ENCODE data around the gene RAB14.

DNA sequence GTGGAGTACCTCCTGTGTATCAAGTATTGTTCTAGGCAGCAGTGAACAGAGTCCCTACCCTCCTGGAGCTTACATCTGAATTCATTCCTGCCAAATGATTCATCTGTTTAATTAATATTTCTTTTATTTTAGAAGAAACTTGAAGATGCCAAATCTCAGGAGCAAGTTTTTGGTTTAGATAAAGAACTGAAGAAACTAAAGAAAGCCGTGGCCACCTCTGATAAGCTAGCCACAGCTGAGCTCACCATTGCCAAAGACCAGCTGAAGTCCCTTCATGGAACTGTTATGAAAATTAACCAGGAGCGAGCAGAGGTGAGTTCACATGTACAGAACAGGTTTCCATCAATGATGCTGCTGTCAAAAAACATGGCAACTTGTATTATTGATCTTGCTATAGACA lies 57.9 kb downstream of the RAB14 start:
- TF ChIP-seq EP300 (conservative IDR thresholded peaks at IDR 0.05; ENCODE audit: poor library complexity, severe bottlenecking) (no peak), EZH2 (IDR thresholded peaks at IDR 0.05; ENCODE audit: borderline replicate concordance, insufficient read depth, low read length, poor library complexity, severe bottlenecking) (no peak), POLR2AphosphoS5 (IDR thresholded peaks at IDR 0.05) (no peak), RAD21 (conservative IDR thresholded peaks at IDR 0.05) (no peak), TAF1 (IDR thresholded peaks at IDR 0.05; ENCODE audit: low read depth) (no peak), MXI1 (conservative IDR thresholded peaks at IDR 0.05; ENCODE audit: poor library complexity, severe bottlenecking) (no peak)
- TF ChIP-seq, protein P1, sequence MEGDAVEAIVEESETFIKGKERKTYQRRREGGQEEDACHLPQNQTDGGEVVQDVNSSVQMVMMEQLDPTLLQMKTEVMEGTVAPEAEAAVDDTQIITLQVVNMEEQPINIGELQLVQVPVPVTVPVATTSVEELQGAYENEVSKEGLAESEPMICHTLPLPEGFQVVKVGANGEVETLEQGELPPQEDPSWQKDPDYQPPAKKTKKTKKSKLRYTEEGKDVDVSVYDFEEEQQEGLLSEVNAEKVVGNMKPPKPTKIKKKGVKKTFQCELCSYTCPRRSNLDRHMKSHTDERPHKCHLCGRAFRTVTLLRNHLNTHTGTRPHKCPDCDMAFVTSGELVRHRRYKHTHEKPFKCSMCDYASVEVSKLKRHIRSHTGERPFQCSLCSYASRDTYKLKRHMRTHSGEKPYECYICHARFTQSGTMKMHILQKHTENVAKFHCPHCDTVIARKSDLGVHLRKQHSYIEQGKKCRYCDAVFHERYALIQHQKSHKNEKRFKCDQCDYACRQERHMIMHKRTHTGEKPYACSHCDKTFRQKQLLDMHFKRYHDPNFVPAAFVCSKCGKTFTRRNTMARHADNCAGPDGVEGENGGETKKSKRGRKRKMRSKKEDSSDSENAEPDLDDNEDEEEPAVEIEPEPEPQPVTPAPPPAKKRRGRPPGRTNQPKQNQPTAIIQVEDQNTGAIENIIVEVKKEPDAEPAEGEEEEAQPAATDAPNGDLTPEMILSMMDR (IDR thresholded peaks at IDR 0.05; ENCODE audit: poor library complexity, severe bottlenecking), result no peak
- TF ChIP-seq, protein P2, sequence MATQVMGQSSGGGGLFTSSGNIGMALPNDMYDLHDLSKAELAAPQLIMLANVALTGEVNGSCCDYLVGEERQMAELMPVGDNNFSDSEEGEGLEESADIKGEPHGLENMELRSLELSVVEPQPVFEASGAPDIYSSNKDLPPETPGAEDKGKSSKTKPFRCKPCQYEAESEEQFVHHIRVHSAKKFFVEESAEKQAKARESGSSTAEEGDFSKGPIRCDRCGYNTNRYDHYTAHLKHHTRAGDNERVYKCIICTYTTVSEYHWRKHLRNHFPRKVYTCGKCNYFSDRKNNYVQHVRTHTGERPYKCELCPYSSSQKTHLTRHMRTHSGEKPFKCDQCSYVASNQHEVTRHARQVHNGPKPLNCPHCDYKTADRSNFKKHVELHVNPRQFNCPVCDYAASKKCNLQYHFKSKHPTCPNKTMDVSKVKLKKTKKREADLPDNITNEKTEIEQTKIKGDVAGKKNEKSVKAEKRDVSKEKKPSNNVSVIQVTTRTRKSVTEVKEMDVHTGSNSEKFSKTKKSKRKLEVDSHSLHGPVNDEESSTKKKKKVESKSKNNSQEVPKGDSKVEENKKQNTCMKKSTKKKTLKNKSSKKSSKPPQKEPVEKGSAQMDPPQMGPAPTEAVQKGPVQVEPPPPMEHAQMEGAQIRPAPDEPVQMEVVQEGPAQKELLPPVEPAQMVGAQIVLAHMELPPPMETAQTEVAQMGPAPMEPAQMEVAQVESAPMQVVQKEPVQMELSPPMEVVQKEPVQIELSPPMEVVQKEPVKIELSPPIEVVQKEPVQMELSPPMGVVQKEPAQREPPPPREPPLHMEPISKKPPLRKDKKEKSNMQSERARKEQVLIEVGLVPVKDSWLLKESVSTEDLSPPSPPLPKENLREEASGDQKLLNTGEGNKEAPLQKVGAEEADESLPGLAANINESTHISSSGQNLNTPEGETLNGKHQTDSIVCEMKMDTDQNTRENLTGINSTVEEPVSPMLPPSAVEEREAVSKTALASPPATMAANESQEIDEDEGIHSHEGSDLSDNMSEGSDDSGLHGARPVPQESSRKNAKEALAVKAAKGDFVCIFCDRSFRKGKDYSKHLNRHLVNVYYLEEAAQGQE (IDR thresholded peaks at IDR 0.05; ENCODE audit: borderline replicate concordance), result no peak
